ENCODE measurements around the gene TTC21B.

DNA sequence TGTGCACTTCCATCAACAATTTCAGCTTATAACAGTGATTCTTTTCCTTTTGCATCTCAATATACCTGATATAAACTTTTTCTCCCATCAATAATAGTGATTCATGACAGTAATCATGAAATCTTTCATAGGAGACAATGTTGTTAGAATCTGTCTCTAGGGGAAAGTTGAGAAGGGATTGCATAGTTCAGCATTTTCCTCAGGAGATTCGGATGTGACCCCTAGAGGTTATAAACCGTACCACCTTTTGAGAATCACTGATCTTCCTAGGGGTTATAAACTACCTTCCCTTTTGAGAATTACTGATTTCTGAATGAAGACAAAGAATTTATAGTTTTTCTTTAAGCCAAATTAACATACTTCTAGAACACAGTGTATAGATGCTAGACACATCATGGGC is 106.6 kb downstream of the TTC21B start:
- TF ChIP-seq, protein P1, sequence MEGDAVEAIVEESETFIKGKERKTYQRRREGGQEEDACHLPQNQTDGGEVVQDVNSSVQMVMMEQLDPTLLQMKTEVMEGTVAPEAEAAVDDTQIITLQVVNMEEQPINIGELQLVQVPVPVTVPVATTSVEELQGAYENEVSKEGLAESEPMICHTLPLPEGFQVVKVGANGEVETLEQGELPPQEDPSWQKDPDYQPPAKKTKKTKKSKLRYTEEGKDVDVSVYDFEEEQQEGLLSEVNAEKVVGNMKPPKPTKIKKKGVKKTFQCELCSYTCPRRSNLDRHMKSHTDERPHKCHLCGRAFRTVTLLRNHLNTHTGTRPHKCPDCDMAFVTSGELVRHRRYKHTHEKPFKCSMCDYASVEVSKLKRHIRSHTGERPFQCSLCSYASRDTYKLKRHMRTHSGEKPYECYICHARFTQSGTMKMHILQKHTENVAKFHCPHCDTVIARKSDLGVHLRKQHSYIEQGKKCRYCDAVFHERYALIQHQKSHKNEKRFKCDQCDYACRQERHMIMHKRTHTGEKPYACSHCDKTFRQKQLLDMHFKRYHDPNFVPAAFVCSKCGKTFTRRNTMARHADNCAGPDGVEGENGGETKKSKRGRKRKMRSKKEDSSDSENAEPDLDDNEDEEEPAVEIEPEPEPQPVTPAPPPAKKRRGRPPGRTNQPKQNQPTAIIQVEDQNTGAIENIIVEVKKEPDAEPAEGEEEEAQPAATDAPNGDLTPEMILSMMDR (IDR thresholded peaks at IDR 0.05): no peak
- no peak for TF ChIP-seq POLR2A (IDR thresholded peaks at IDR 0.05)
